Measurements from ENCODE around the gene PNMT.
A peak's percentile ranks its signal among the peaks of the same experiment; 100 is the strongest.

PNMT gene

DNA sequence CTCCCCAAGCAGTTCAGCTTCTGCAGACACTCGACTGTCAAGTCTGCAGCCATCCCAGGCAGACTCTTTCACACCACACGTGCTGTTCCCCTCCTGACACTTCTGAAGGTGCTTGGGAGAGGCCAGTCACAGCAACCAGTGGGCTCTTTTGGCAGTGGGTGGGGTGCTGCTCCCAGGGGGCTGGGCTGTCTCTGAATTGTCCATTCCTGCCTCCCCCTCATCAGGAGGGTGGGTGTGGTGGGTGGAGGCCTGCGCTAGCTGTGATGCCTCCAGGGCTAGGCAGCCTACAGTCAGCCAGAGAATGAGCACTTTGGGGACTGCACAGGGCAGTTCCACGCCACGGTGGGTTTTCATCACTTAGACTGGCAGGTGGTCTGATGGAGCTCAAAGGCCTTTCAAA lies 21.0 kb upstream of the PNMT start:
- no peaks in the 10 kb centered on the region for H3K9me3 ChIP-seq (ENCODE audit: control insufficient read depth, insufficient read depth, low read depth, low read length)
- ChIA-PET CTCF (interaction anchor here (0.5 to 11.9 kb wide), 4 partner anchors 14 to 275 kb away, joined by 3 to 220 read pairs (median 62); partner anchors contain the start of genes PNMT, PPP1R1B and TCAP), POLR2A (no interaction called here)
- no peaks in the 10 kb centered on the region for H3K36me3 ChIP-seq (ENCODE audit: control insufficient read depth in 2 of 2, insufficient read depth in 1 of 2, low read length in 2 of 2)
- H3K4me3 ChIP-seq (ENCODE audit: low read depth, low read length) = no peak overlapping the region
- peaks cover 12% of the 10 kb centered on the region for H3K4me1 ChIP-seq (ENCODE audit: control insufficient read depth, insufficient read depth, low read length)
- TF ChIP-seq KLF10 (tag by site-specific recombination; IDR thresholded peaks at IDR 0.05) (no peak), RBAK (tag by site-specific recombination; IDR thresholded peaks at IDR 0.05) (no peak), ZNF837 (tag by site-specific recombination; IDR thresholded peaks at IDR 0.05) (no peak), GLIS2 (tag by site-specific recombination; IDR thresholded peaks at IDR 0.05) (no peak), ZFHX2 (tag by site-specific recombination; conservative IDR thresholded peaks at IDR 0.05) (peak; percentile 86), IKZF3 (tag by site-specific recombination; IDR thresholded peaks at IDR 0.05) (no peak), KLF1 (tag by site-specific recombination; IDR thresholded peaks at IDR 0.05) (peak; percentile 99), ZNF544 (tag by site-specific recombination; IDR thresholded peaks at IDR 0.05) (no peak), ZNF707 (tag by site-specific recombination; IDR thresholded peaks at IDR 0.05) (no peak), EGR2 (tag by site-specific recombination; IDR thresholded peaks at IDR 0.05; ENCODE audit: low read depth) (peak; percentile 93), ZNF157 (tag by site-specific recombination; IDR thresholded peaks at IDR 0.05) (no peak)
- TF ChIP-seq, protein P1, sequence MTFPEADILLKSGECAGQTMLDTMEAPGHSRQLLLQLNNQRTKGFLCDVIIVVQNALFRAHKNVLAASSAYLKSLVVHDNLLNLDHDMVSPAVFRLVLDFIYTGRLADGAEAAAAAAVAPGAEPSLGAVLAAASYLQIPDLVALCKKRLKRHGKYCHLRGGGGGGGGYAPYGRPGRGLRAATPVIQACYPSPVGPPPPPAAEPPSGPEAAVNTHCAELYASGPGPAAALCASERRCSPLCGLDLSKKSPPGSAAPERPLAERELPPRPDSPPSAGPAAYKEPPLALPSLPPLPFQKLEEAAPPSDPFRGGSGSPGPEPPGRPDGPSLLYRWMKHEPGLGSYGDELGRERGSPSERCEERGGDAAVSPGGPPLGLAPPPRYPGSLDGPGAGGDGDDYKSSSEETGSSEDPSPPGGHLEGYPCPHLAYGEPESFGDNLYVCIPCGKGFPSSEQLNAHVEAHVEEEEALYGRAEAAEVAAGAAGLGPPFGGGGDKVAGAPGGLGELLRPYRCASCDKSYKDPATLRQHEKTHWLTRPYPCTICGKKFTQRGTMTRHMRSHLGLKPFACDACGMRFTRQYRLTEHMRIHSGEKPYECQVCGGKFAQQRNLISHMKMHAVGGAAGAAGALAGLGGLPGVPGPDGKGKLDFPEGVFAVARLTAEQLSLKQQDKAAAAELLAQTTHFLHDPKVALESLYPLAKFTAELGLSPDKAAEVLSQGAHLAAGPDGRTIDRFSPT (tag by site-specific recombination; IDR thresholded peaks at IDR 0.05) = no peak
- TF ChIP-seq, protein P2, sequence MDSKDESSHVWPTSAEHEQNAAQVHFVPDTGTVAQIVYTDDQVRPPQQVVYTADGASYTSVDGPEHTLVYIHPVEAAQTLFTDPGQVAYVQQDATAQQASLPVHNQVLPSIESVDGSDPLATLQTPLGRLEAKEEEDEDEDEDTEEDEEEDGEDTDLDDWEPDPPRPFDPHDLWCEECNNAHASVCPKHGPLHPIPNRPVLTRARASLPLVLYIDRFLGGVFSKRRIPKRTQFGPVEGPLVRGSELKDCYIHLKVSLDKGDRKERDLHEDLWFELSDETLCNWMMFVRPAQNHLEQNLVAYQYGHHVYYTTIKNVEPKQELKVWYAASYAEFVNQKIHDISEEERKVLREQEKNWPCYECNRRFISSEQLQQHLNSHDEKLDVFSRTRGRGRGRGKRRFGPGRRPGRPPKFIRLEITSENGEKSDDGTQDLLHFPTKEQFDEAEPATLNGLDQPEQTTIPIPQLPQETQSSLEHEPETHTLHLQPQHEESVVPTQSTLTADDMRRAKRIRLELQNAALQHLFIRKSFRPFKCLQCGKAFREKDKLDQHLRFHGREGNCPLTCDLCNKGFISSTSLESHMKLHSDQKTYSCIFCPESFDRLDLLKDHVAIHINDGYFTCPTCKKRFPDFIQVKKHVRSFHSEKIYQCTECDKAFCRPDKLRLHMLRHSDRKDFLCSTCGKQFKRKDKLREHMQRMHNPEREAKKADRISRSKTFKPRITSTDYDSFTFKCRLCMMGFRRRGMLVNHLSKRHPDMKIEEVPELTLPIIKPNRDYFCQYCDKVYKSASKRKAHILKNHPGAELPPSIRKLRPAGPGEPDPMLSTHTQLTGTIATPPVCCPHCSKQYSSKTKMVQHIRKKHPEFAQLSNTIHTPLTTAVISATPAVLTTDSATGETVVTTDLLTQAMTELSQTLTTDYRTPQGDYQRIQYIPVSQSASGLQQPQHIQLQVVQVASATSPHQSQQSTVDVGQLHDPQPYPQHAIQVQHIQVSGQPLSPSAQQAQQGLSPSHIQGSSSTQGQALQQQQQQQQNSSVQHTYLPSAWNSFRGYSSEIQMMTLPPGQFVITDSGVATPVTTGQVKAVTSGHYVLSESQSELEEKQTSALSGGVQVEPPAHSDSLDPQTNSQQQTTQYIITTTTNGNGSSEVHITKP (tag by site-specific recombination; IDR thresholded peaks at IDR 0.05) = no peak
- TF ChIP-seq, protein P3, sequence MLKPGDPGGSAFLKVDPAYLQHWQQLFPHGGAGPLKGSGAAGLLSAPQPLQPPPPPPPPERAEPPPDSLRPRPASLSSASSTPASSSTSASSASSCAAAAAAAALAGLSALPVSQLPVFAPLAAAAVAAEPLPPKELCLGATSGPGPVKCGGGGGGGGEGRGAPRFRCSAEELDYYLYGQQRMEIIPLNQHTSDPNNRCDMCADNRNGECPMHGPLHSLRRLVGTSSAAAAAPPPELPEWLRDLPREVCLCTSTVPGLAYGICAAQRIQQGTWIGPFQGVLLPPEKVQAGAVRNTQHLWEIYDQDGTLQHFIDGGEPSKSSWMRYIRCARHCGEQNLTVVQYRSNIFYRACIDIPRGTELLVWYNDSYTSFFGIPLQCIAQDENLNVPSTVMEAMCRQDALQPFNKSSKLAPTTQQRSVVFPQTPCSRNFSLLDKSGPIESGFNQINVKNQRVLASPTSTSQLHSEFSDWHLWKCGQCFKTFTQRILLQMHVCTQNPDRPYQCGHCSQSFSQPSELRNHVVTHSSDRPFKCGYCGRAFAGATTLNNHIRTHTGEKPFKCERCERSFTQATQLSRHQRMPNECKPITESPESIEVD (tag by site-specific recombination; IDR thresholded peaks at IDR 0.05) = no peak
- H3K27ac ChIP-seq (ENCODE audit: extremely low read depth, low read depth, low read length) = no peak overlapping the region

DNA sequence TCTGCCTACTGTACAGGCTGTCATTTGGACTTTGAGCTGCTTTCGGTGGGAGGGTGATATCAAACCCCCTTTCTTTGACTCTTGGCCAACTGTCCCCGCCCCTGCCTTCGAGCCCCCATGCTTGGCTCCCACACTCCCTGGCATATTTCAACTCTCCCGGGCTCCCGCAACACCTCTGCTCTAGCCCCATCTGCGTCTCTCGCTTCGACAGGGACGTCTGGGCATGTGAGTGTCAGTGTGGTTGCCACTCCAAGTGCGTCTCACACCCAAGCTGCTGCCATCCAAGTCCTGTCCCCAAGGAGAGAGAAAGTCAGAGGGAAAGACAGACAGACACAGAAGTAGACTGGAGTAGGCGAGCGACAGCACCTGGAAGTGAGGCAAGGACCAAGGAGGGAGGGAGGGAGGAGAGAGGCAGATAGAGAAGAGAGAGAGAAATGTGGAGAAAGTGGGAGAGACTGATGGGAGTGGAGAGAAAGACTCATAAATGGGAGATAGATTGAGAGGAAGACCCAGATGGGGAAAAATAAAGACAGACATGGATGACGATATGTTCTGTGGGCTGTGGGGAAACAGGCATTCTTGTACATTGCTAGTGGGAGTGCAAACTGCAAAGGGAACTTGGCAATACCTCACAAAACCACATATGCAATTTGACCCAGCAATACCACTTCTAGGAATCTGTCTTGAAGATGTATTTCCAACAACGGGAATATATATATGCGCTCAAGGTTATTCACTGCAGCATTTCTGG lies 19.5 kb upstream of the PNMT start:
- TF ChIP-seq ZFHX2 (tag by site-specific recombination; conservative IDR thresholded peaks at IDR 0.05) (0 out of 2 replicates have a peak, but pooled peaks have one; percentile 14), ZNF768 (tag by site-specific recombination; IDR thresholded peaks at IDR 0.05) (no peak), PRDM1 (tag by site-specific recombination; IDR thresholded peaks at IDR 0.05) (peak; percentile 88), ZNF366 (tag by site-specific recombination; conservative IDR thresholded peaks at IDR 0.05) (peak; percentile 26; the same call in 1 of the 2 replicates)
- TF ChIP-seq, protein P4, sequence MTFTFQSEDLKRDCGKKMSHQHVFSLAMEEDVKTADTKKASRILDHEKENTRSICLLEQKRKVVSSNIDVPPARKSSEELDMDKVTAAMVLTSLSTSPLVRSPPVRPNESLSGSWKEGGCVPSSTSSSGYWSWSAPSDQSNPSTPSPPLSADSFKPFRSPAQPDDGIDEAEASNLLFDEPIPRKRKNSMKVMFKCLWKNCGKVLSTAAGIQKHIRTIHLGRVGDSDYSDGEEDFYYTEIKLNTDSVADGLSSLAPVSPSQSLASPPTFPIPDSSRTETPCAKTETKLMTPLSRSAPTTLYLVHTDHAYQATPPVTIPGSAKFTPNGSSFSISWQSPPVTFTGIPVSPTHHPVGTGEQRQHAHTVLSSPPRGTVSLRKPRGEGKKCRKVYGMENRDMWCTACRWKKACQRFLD (tag by site-specific recombination; IDR thresholded peaks at IDR 0.05) = no peak
- TF ChIP-seq, protein P5, sequence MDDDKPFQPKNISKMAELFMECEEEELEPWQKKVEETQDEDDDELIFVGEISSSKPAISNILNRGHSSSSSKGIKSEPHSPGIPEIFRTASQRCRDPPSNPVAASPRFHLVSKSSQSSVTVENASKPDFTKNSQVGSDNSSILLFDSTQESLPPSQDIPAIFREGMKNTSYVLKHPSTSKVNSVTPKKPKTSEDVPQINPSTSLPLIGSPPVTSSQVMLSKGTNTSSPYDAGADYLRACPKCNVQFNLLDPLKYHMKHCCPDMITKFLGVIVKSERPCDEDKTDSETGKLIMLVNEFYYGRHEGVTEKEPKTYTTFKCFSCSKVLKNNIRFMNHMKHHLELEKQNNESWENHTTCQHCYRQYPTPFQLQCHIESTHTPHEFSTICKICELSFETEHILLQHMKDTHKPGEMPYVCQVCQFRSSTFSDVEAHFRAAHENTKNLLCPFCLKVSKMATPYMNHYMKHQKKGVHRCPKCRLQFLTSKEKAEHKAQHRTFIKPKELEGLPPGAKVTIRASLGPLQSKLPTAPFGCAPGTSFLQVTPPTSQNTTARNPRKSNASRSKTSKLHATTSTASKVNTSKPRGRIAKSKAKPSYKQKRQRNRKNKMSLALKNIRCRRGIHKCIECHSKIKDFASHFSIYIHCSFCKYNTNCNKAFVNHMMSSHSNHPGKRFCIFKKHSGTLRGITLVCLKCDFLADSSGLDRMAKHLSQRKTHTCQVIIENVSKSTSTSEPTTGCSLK (tag by site-specific recombination; IDR thresholded peaks at IDR 0.05) = no peak
- CTCF ChIA-PET = interaction anchor here (0.7 to 11.9 kb wide), 5 partner anchors 7 to 909 kb away, joined by 3 to 220 read pairs (median 120); partner anchors contain the start of genes PNMT, PPP1R1B, STARD3 and TCAP
- H3K27ac ChIP-seq (ENCODE audit: extremely low read depth, low read depth, low read length) = no peak overlapping the region
- H3K36me3 ChIP-seq (ENCODE audit: control insufficient read depth in 2 of 2, insufficient read depth in 1 of 2, low read length in 2 of 2) = no peaks in the 10 kb centered on the region
- H3K4me3 ChIP-seq (ENCODE audit: low read depth, low read length) = no peak overlapping the region
- H3K9me3 ChIP-seq (ENCODE audit: control insufficient read depth, insufficient read depth, low read depth, low read length) = no peaks in the 10 kb centered on the region
- POLR2A ChIA-PET = interaction anchor here (0.7 kb wide), 1 partner anchor 804 kb away, joined by 4 read pairs; no protein-coding TSS in a partner anchor
- H3K4me1 ChIP-seq (ENCODE audit: control insufficient read depth, insufficient read depth, low read length) = peaks cover 12% of the 10 kb centered on the region
